Measurements from ENCODE around the gene KCND3. TPM values are rescaled to one million over a fixed set of nuclear protein-coding genes. Genes with fewer than 3 reads are reported as not detected.

The KCND3 gene
- total RNA-seq, 3 donors from 2014 or later (not counting 1 experiment from before 2014, with no cell fraction given), result 0.07 to 0.16 TPM; not detected in 1

DNA sequence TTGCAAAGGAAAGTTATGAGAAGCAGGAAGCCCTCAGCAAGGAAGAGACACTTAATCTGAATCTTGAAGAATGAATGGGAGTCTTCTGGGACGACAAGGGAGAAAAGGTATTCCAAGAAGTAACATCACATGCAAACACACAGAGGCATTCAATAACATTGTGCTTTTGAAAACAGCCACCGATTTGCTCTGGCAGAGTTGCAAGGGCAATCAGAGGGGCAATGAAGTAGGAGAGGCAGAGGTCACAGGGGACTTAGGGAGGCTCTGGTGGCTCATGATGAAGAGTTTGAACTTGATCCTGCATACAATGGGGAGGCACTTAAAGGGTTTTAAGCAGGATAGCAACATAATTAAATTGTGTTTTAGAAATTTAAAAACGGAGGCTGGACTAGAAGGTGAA lies 126.1 kb downstream of the KCND3 start:
- H3K36me3 Mint-ChIP-seq, result no peaks in the 10 kb centered on the region
- H3K27me3 Mint-ChIP-seq (ENCODE audit: low read depth in 2 of 2), result peaks cover 35 to 58% of the 10 kb centered on the region in 2 donors
- no peaks in the 10 kb centered on the region for H3K9me3 Mint-ChIP-seq
- no peak overlapping the region for H3K4me3 Mint-ChIP-seq
- Histone ChIP-seq H3K9me3 (ENCODE audit: control insufficient read depth, insufficient read depth, low read length) (no peaks in the 10 kb centered on the region), H3K36me3 (ENCODE audit: control insufficient read depth, insufficient read depth, low read length) (no peaks in the 10 kb centered on the region), H3K4me3 (ENCODE audit: low read length) (no peak overlapping the region), H3K27me3 (ENCODE audit: control insufficient read depth, insufficient read depth, low read length) (peaks cover 4% of the 10 kb centered on the region), H3K27ac (ENCODE audit: low read length) (no peak overlapping the region), H3K4me1 (ENCODE audit: control insufficient read depth, insufficient read depth, low read length) (no peaks in the 10 kb centered on the region)
- whole genome bisulfite sequencing (ENCODE audit: insufficient coverage), result 77% methylated on average over 2 of the region's 3 CpGs
- DNase-seq (no peak), ATAC-seq (no peak)
- TF ChIP-seq, protein P1, sequence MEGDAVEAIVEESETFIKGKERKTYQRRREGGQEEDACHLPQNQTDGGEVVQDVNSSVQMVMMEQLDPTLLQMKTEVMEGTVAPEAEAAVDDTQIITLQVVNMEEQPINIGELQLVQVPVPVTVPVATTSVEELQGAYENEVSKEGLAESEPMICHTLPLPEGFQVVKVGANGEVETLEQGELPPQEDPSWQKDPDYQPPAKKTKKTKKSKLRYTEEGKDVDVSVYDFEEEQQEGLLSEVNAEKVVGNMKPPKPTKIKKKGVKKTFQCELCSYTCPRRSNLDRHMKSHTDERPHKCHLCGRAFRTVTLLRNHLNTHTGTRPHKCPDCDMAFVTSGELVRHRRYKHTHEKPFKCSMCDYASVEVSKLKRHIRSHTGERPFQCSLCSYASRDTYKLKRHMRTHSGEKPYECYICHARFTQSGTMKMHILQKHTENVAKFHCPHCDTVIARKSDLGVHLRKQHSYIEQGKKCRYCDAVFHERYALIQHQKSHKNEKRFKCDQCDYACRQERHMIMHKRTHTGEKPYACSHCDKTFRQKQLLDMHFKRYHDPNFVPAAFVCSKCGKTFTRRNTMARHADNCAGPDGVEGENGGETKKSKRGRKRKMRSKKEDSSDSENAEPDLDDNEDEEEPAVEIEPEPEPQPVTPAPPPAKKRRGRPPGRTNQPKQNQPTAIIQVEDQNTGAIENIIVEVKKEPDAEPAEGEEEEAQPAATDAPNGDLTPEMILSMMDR (IDR thresholded peaks at IDR 0.05), result no peak
- intact Hi-C loops (cut with micrococcal nuclease), result no loop called here
- peaks cover 7 to 9% of the 10 kb centered on the region in 2 donors for H3K4me1 Mint-ChIP-seq
- H3K27ac Mint-ChIP-seq, result no peak overlapping the region

DNA sequence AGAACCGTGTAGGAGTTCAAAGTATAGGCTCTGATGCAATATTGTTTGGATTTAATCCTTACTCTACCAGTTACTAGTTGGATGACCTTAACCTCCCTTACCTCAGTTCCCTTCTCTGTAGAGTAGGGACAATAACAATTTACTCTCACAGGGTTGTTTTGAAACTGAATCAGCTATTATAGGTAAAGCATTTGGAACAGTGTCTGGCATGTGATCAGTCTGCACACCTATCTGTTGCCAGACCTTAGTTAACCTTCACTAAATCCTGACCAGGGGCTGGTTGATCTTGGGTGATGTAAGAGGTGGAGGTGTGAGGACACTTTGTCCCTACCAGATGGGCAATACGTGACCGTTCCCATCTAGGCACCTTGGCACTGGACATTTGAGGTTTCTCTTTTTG lies 126.9 kb downstream of the KCND3 start:
- no peak overlapping the region for H3K27ac Mint-ChIP-seq
- Histone ChIP-seq H3K27ac (ENCODE audit: low read length) (no peak overlapping the region), H3K4me3 (ENCODE audit: low read length) (no peak overlapping the region), H3K9me3 (ENCODE audit: control insufficient read depth, insufficient read depth, low read length) (no peaks in the 10 kb centered on the region), H3K4me1 (ENCODE audit: control insufficient read depth, insufficient read depth, low read length) (no peaks in the 10 kb centered on the region), H3K27me3 (ENCODE audit: control insufficient read depth, insufficient read depth, low read length) (peaks cover 4% of the 10 kb centered on the region), H3K36me3 (ENCODE audit: control insufficient read depth, insufficient read depth, low read length) (no peaks in the 10 kb centered on the region)
- H3K4me1 Mint-ChIP-seq, result peaks cover 7 to 9% of the 10 kb centered on the region in 2 donors
- no peaks in the 10 kb centered on the region for H3K36me3 Mint-ChIP-seq
- DNase-seq (no peak), ATAC-seq (no peak)
- H3K4me3 Mint-ChIP-seq, result no peak overlapping the region
- intact Hi-C loops (cut with micrococcal nuclease), result no loop called here
- 84% methylated on average over 2 of the region's 3 CpGs for WGBS (ENCODE audit: insufficient coverage)
- H3K27me3 Mint-ChIP-seq (ENCODE audit: low read depth in 2 of 2), result peaks cover 35 to 66% of the 10 kb centered on the region in 2 donors
- no peaks in the 10 kb centered on the region for H3K9me3 Mint-ChIP-seq
- TF ChIP-seq, protein P1 (IDR thresholded peaks at IDR 0.05), result no peak

DNA sequence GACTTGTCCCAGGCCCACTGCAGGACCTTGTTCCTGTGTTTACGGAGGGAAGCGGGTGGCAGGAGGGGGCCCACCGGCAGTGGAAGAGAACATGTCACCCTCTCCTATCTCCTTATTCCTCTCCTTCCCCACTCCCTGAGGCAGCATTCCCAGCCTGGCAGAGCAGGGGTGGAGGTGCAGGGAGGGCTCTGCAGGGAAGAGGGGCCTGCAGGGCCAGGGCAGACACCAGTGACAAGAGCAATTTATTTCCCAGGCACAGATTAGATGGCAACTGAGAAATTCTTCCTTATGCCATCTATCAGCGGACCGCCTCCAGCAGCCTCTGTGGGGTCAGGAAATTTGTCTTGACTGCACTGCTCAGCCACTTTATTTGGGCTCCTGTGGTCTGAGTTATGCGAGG lies 127.9 kb downstream of the KCND3 start:
- no peaks in the 10 kb centered on the region for H3K9me3 Mint-ChIP-seq
- peaks cover 7 to 9% of the 10 kb centered on the region in 2 donors for H3K4me1 Mint-ChIP-seq
- Histone ChIP-seq H3K4me1 (ENCODE audit: control insufficient read depth, insufficient read depth, low read length) (no peaks in the 10 kb centered on the region), H3K4me3 (ENCODE audit: low read length) (no peak overlapping the region), H3K36me3 (ENCODE audit: control insufficient read depth, insufficient read depth, low read length) (no peaks in the 10 kb centered on the region), H3K9me3 (ENCODE audit: control insufficient read depth, insufficient read depth, low read length) (no peaks in the 10 kb centered on the region), H3K27ac (ENCODE audit: low read length) (no peak overlapping the region), H3K27me3 (ENCODE audit: control insufficient read depth, insufficient read depth, low read length) (no peaks in the 10 kb centered on the region)
- no peak overlapping the region for H3K4me3 Mint-ChIP-seq
- 79% methylated on average over 6 of the region's 6 CpGs for WGBS (ENCODE audit: insufficient coverage)
- ATAC-seq (no peak), DNase-seq (no peak)
- TF ChIP-seq, protein P1 (IDR thresholded peaks at IDR 0.05), result no peak
- H3K27me3 Mint-ChIP-seq (ENCODE audit: low read depth in 2 of 2), result peaks cover 35 to 68% of the 10 kb centered on the region in 2 donors
- H3K27ac Mint-ChIP-seq, result no peak overlapping the region
- intact Hi-C loops (cut with micrococcal nuclease), result no loop called here
- H3K36me3 Mint-ChIP-seq, result no peaks in the 10 kb centered on the region

DNA sequence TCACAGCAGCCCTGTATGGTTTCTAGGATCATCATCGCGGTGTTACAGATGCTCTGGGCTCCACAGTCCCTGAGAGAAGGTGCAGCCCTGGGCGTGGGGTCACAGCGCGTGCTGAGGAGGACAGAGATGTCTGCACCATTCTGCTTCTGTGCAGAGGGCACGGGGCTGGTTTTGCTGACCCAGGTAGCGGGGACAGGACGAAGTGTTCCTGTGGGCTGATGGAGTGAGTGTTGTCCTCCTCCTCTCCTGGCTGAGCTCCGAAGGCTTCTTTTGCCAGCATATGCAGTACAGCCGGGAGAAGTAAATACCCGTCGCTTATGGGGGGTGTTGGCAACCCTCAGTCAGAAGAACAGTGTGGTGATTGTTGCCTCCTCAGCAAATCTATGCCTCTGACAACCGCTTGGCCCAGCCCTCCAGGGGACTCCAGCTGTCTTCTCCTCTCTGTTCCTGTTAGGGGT lies 132.2 kb downstream of the KCND3 start:
- Histone ChIP-seq H3K4me1 (ENCODE audit: control insufficient read depth, insufficient read depth, low read length) (no peaks in the 10 kb centered on the region), H3K27ac (ENCODE audit: low read length) (no peak overlapping the region), H3K9me3 (ENCODE audit: control insufficient read depth, insufficient read depth, low read length) (no peaks in the 10 kb centered on the region), H3K27me3 (ENCODE audit: control insufficient read depth, insufficient read depth, low read length) (no peaks in the 10 kb centered on the region), H3K4me3 (ENCODE audit: low read length) (no peak overlapping the region), H3K36me3 (ENCODE audit: control insufficient read depth, insufficient read depth, low read length) (no peaks in the 10 kb centered on the region)
- H3K4me1 Mint-ChIP-seq, result no peaks in the 10 kb centered on the region
- intact Hi-C loops (cut with micrococcal nuclease), result no loop called here
- 84% methylated on average over 11 of the region's 13 CpGs for WGBS (ENCODE audit: insufficient coverage)
- H3K27me3 Mint-ChIP-seq (ENCODE audit: low read depth in 2 of 2), result peaks cover 19 to 61% of the 10 kb centered on the region in 2 donors
- TF ChIP-seq, protein P1 (IDR thresholded peaks at IDR 0.05), result no peak
- H3K27ac Mint-ChIP-seq, result no peak overlapping the region
- H3K36me3 Mint-ChIP-seq, result no peaks in the 10 kb centered on the region
- no peak for ATAC-seq
- no peaks in the 10 kb centered on the region for H3K9me3 Mint-ChIP-seq
- DNase-seq, result no peak
- no peak overlapping the region for H3K4me3 Mint-ChIP-seq

Measured in natural killer cell (primary cell).